Measurements from ENCODE around the gene TSSK1B.
"Not testable (repeated sequence)": the region's sequence is repeated elsewhere in the genome, so short reads cannot be mapped to it uniquely, and the experiment has no call there.

Gene TSSK1B

GRCh38 chr5:113397986-113398385 is 36.8 kb downstream of the TSSK1B start:
- DNase-seq (ENCODE audit: low spot score), result not testable (repeated sequence)

- no peak for DNase-seq (ENCODE audit: low spot score)
Observed at GRCh38 chr5:113397046-113397445, 37.7 kb downstream of the TSSK1B start.

- DNase-seq (ENCODE audit: low spot score), result no peak
Observed at GRCh38 chr5:113394658-113395057, 40.1 kb downstream of the TSSK1B start.

GRCh38 chr5:113390224-113390623 is 44.6 kb downstream of the TSSK1B start:
- no peak for DNase-seq (ENCODE audit: low spot score)

- no peak for DNase-seq (ENCODE audit: low spot score)
Observed at GRCh38 chr5:113389116-113389515, 45.7 kb downstream of the TSSK1B start.

GRCh38 chr5:113387844-113388243 is 46.9 kb downstream of the TSSK1B start:
- no peak for DNase-seq (ENCODE audit: low spot score)

GRCh38 chr5:113384782-113385285 is 50.0 kb downstream of the TSSK1B start:
- DNase-seq (ENCODE audit: low spot score), result no peak

GRCh38 chr5:113382731-113383130 is 52.1 kb downstream of the TSSK1B start:
- DNase-seq (ENCODE audit: low spot score), result no peak

All from AG08395 (cell line).